DMS 273 treated with DMSO at 0.1 percent for 48 hours (cell line): ENCODE measurements around the gene LRIG3.

Experiments
- DNase-seq: peaks from one replicate; lab custom pipeline; 2025; lab: John Stamatoyannopoulos, UW

LRIG3 gene

GRCh38 chr12:58850826-58851225 is 69.5 kb downstream of the LRIG3 start:
- DNase-seq: no peak

GRCh38 chr12:58847901-58848600 is 72.3 kb downstream of the LRIG3 start:
- no peak for DNase-seq

DNA sequence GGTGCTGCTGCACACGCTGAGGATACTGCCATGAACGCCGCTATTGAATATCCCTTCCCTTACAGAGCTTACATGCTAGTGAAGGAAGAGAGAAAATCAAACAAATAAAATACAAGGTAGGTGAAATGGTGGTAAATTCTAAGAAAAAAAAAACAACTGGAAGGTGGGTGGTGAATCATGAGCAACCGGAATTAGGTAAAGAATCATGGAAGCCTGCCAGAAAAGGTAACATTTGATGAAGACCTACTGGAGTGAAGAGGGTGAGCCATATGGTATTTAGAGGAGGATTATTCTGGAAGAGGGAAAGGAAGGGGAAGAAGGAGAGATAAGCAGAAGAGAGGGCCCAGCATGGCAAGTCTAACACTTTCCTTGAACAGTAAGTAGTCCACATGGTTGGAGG is 76.1 kb downstream of the LRIG3 start:
- DNase-seq: no peak

- no peak for DNase-seq
Measured at GRCh38 chr12:58841058-58841798, 79.1 kb downstream of the LRIG3 start.

DNA sequence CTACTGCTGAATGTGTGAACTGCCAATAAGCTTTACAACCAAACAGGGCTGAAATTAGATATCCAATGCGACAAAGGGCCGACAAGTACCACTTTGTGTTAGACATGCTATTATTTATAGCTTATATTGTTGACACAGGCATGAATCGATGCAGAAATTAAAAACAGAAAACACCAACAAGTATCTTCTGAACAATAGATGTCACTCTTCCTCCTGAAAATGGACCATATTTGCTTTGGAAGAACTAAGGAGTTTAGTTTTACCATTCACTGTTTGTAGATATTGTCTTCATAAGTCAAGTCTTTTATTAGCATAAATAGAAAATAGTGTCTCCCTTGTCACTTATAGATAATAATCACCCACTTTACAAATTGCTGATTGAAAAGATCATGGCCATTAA is 86.5 kb downstream of the LRIG3 start:
- no peak for DNase-seq

- no peak for DNase-seq
Measured at GRCh38 chr12:58832920-58833319, 87.4 kb downstream of the LRIG3 start.
